ENCODE measurements around the gene FOXO6. TPM values are rescaled to one million over a fixed set of nuclear protein-coding genes. Genes with fewer than 3 reads are reported as not detected.

FOXO6 gene
- total and polyA plus RNA-seq, 8 donors: 0.63 to 2.8 (median 1.9) TPM

DNA sequence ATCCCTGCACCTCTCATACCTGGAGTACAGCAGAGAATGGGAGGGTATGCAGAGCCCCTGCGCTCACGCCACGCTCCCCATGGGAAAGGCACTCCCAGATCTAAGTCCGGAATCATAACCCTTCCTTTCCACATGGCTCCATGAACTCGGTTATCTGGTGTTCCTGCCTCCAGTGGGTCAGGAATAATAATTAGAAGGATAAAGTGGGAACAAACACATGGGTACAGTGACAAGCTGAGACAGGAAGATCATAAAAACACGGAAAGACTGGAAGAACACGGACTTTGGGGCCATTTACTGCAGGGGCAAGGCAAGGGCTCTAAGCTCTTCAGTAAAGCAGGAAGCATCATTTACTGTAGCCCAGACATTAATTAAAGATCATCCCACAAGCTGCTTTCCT, 48.6 kb downstream of the FOXO6 start:
- Histone ChIP-seq H3K9me3 (no peaks in the 10 kb centered on the region), H3K4me3 (no peak overlapping the region), H3K27ac (no peak overlapping the region), H3K4me1 (no peaks in the 10 kb centered on the region), H3K36me3 (no peaks in the 10 kb centered on the region), H3K27me3 (peaks cover 0 to 50% of the 10 kb centered on the region in 2 donors)
- TF ChIP-seq, protein P1, sequence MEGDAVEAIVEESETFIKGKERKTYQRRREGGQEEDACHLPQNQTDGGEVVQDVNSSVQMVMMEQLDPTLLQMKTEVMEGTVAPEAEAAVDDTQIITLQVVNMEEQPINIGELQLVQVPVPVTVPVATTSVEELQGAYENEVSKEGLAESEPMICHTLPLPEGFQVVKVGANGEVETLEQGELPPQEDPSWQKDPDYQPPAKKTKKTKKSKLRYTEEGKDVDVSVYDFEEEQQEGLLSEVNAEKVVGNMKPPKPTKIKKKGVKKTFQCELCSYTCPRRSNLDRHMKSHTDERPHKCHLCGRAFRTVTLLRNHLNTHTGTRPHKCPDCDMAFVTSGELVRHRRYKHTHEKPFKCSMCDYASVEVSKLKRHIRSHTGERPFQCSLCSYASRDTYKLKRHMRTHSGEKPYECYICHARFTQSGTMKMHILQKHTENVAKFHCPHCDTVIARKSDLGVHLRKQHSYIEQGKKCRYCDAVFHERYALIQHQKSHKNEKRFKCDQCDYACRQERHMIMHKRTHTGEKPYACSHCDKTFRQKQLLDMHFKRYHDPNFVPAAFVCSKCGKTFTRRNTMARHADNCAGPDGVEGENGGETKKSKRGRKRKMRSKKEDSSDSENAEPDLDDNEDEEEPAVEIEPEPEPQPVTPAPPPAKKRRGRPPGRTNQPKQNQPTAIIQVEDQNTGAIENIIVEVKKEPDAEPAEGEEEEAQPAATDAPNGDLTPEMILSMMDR (IDR thresholded peaks at IDR 0.05): no peak
- DNase-seq: peak in 1 of 4 donors; percentile 36
- no peak for ATAC-seq
- intact Hi-C loops (cut with DNase I): loop anchor here in 1 of 2 donors (10.0 kb wide), 1 partner anchor 125 kb away; no protein-coding TSS in a partner anchor

- no peak for DNase-seq
- intact Hi-C loops (cut with DNase I): loop anchor here in 1 of 2 donors (10.0 kb wide), 1 partner anchor 126 kb away; no protein-coding TSS in a partner anchor
- no peak for ATAC-seq
- no peaks in the 10 kb centered on the region for H3K9me3 ChIP-seq
- H3K4me3 ChIP-seq: no peak overlapping the region
- TF ChIP-seq, protein P1 (IDR thresholded peaks at IDR 0.05): no peak
- no peaks in the 10 kb centered on the region for H3K4me1 ChIP-seq
- H3K27me3 ChIP-seq: peaks cover 0 to 47% of the 10 kb centered on the region in 2 donors
- H3K27ac ChIP-seq: no peak overlapping the region
- no peaks in the 10 kb centered on the region for H3K36me3 ChIP-seq
Measured at GRCh38 chr1:41410462-41410861, 49.2 kb downstream of the FOXO6 start.

DNA sequence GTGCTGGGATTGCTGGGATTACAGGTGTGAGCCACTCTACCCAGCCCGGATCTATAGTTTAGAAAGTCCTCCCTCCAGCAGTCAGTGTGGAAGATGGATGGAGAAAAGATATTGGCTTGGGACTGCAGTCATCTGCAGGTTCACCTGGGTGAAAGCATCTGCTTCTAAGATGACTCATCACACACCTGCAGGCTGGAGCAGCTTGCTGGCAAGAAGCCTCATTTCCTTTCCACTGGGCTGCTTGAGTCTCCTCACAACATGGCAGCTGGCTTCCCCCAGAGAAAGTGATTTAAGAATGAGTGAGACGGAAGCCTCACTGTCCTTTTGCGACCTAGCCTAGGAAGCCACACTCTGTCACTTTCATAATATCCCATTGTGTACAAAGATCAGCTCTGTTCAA, 50.0 kb downstream of the FOXO6 start:
- TF ChIP-seq, protein P1 (IDR thresholded peaks at IDR 0.05): no peak
- Histone ChIP-seq H3K4me3 (no peak overlapping the region), H3K36me3 (no peaks in the 10 kb centered on the region), H3K4me1 (no peaks in the 10 kb centered on the region), H3K27me3 (peaks cover 0 to 47% of the 10 kb centered on the region in 2 donors), H3K27ac (no peak overlapping the region), H3K9me3 (no peaks in the 10 kb centered on the region)
- no peak for ATAC-seq
- DNase-seq: no peak
- intact Hi-C loops (cut with DNase I): loop anchor here in 1 of 2 donors (10.0 kb wide), 1 partner anchor 126 kb away; no protein-coding TSS in a partner anchor

- Histone ChIP-seq H3K27me3 (peaks cover 0 to 39% of the 10 kb centered on the region in 2 donors), H3K36me3 (no peaks in the 10 kb centered on the region), H3K27ac (no peak overlapping the region), H3K4me1 (peaks cover 0 to 7% of the 10 kb centered on the region in 2 donors), H3K9me3 (no peaks in the 10 kb centered on the region), H3K4me3 (no peak overlapping the region)
- DNase-seq (peak in 1 of 4 donors; percentile 41), ATAC-seq (no peak)
- intact Hi-C loops (cut with DNase I): loop anchor here in 1 of 2 donors (10.0 kb wide), 1 partner anchor 128 kb away; no protein-coding TSS in a partner anchor
- TF ChIP-seq, protein P1 (IDR thresholded peaks at IDR 0.05): no peak
Measured at GRCh38 chr1:41412748-41413147, 51.5 kb downstream of the FOXO6 start.

DNA sequence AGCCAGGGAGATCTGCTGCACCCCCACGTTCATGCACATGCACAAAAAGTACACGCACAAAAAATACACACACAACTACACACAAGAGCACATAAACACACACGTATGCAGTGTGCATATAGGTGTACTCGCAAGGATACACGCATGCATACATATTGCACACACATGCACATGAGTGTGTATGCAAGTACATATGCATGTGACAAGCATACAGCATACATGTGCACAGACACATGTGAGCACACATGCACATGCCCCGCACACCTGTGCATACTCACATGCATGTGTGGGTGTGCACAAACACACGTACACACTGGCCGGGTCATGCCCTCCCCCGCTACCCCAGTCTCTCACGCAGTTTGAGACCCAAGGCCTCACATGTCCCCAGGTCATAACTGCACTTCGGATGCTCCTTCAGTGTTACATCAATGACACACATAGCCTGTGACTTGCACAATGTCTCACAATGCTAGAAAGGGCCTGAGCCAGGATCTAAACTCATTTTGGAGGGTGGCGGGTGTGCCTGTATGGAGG, 52.6 kb downstream of the FOXO6 start:
- no peaks in the 10 kb centered on the region for H3K9me3 ChIP-seq
- DNase-seq (peak in 1 of 4 donors; percentile 14), ATAC-seq (no peak)
- H3K36me3 ChIP-seq: no peaks in the 10 kb centered on the region
- intact Hi-C loops (cut with DNase I): loop anchor here in 1 of 2 donors (10.0 kb wide), 1 partner anchor 129 kb away; no protein-coding TSS in a partner anchor
- H3K4me1 ChIP-seq: peaks cover 5 to 7% of the 10 kb centered on the region in 2 donors
- TF ChIP-seq, protein P1 (IDR thresholded peaks at IDR 0.05): no peak
- no peak overlapping the region for H3K27ac ChIP-seq
- H3K4me3 ChIP-seq: no peak overlapping the region
- peaks cover 0 to 28% of the 10 kb centered on the region in 2 donors for H3K27me3 ChIP-seq

Measured in left lung (tissue), 10 donors.